GM19035 (cell line): ENCODE data around the gene CYS1.
A peak's percentile ranks its signal among the peaks of the same experiment; 100 is the strongest.
"Not testable (repeated sequence)": the region's sequence is repeated elsewhere in the genome, so short reads cannot be mapped to it uniquely, and the experiment has no call there.

Experiments
- ATAC-seq: cut with Tn5 transposase; IDR thresholded peaks from one replicate; pipeline ENCODE4 v1.9.1; 2021; ENCODE audit not compliant: unreplicated experiment

Gene CYS1

DNA sequence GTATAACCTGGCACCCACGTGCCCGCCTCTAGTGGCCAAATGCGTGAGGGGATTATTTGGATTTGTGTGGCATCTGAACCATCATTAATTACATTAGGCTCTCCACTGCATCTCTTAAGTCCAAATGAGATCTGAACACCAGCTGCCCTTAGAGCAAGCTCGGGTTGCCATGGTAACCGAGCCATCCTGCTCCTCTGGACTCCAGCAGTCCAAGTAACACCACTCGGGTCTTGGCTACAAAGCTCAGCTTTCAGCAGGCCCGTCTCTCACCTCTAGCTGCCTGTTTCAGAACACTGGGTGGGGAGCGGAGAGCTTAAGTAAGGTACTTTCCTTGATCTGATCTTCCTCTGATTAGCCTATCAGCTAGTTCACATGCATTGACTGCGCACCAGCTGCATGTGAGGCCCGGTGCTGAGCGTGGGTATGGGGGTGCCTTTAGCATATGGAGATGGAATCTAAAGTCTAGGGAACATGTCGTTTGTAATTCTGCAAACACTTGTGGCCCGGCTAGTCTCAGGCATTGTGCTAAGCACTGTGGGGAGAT is 14.1 kb upstream of the CYS1 start:
- no peak for ATAC-seq

DNA sequence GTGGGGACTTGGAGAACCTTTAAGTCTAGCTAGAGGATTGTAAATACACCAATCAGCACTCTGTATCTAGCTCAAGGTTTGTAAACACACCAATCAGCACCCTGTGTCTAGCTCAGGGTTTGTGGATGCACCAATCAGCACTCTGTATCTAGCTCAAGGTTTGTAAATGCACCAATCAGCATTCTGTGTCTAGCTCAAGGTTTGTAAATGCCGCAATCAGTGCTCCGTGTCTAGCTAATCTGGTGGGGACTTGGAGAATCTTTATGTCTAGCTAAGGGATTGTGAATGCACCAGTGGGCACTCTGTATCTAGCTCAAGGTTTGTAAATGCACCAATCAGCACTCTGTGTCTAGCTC is 11.7 kb upstream of the CYS1 start:
- ATAC-seq, result not testable (repeated sequence)

DNA sequence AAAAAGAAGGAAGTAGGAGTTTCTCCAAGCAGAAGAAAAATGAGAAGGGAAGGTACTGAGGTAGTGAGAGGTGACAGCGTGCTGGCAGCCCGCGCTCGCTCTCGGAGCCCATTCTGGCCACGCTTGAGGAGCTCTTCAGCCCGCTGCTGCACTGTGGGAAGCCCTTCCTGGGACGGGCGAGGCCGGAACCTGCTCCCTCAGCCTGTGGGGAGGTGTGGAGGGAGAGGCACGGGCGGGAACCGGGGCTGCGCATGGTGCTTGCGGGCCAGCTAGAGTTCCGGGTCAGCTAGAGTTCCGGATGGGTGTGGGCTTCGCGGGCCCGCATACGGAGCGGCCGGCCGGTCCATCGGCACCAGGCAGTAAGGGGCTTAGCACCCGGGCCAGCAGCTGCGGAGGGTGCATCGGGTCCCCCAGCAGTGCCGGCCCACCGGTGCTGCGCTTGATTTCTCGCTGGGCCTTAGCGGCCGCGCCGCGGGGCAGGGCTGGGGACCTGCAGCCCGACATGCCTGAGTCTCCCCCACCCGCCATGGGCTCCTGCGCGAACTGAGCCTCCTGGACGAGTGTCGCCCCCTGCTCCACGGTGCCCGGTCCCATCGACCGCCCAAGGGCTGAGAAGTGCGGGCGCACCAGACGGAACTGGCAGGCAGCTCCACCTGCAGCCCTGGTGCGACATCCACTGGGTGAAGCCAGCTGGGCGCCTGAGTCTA is 11.1 kb upstream of the CYS1 start:
- peak; percentile 46 for ATAC-seq

DNA sequence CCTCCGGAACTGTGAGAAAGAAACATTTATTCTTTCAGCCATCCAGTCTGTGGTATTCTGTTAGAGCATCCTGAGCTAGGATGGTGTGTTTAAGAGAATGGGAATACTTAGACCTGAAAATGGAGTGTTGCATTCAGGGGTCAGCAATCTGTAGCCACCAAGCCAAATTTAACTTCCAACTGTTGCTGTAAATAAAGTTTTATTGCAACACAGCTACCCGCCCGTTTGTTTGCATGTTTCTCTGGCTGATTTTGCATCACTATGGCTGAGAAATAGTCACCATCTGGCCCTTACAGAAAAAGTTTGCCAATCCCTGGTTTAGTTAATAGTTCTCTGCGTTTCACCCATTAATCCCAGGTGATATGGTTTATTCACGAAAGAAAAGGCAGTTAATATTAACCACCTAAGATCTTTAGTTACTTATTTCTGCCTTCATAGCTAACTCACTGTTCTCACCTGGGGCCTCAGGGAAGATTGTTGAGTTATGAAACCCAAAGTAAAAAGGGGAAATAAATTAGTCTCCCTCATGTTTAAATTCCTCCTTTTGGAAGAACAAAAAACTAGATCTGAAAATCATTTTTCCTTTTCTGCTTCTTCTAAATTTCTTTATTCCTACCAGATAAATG is 9.5 kb upstream of the CYS1 start:
- no peak for ATAC-seq

DNA sequence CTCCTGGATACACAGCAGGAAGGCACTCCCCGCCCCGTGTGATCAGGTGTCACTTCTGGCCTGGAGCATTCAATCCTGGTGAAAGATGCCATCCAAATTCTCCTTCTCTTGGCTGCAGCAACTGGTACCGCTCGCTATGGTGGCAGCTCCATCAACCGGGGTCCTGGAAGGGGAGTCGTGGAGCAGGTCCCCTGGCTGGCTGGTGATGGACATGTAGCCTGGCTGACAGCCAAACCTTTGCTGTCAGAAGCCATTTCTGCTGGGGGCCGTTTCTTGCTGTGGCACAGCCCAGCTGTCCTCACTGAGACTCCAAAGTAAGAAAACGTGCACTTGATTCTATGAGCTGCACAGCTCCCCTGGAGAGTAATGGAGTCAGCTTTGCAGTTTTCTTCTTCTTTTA is 7.1 kb upstream of the CYS1 start:
- no peak for ATAC-seq

DNA sequence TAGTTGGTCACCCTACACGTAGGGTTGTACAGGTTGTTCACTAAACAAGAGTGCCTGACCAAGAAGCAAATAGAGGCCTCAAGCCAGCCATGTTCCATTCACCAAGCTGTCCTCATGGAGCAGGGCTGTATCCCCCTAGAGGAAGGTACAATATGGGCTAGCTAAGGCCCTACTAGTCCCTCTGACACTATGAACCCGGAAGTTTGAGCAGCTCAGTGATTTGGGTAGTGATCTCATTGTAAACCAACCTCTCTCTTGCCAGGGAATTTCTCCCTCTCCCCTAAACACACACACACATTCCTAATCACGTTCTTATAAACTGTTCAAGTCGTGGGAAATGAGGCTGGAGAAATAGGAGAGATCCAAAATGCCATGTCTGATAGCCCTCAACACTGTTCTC is 6.7 kb upstream of the CYS1 start:
- no peak for ATAC-seq

DNA sequence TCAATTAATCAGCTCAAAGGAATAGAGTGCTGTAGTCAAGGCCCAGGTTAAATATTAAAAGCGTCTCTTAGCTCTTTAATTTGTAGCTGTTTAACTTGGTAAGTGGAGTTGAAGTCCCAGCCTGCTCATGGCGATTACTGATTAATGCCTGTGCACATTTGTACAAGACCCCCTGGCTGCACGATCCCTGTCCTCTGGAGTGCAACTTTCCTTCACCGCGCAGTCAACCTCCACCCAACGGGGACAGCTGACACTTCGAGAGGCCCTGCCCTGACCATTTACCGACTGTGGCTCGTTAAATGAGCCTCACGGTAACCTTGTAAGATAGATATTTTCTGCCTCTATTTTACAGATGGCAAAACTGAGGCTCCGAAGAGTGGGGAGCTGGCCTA is 5.5 kb upstream of the CYS1 start:
- no peak for ATAC-seq

DNA sequence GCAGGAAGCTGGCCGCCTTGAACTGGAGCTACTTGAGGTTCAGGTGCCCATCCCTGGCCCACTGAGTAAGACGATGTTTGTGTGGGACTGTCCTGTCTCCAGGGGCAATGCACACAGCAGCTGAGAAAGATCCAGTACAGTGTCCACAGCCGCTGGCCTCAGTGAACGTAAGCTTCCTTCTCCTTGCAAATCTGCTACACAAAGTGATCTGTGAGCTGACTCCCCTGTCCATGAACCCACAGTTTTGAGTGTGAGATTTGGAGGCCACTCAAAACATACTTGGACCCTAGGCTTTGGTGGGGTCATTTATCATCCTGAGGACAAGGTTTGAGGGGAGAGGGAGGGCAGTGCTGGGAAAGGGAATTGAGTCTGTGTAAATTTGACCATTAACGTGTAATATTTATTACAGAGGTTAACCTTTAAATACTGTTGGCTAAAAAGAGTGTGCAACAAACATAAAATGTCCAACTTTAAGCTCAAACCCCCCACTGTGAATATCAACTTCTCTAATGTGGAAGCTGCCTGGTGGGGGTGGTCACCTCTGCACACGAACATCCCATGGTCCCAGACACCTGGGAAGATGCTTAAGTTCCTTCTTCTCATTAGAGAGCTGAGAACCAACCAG is 4.9 kb upstream of the CYS1 start:
- ATAC-seq, result no peak

DNA sequence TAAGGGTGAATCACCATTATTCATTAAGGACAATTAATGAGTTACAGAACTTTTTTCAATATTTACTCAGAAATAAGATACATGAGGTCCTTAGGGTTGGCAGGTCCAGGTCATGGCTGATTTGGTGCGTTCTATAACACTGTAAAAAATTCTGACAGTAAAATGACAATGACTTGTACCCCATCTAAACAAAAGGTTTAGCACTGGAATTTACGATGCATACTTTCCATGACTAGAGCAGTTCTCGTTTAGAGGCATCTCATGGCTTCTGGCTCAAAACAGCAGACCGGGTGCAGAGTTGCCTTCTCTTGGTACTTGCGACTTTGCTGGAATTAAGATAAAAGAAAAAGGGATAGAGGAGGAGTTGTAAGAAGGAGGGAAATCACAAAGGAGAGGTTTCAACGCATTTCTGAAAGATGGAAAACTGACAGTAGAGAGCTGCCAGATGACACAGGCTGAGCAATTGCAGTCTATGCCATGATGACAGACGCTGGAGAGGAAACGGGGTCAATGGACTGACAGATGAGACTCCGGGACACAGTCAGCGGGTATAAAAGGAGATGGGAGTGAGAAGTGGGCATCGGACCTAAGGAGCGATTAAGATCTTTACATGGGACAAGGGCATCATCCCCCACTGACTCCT is 4.1 kb upstream of the CYS1 start:
- ATAC-seq, result no peak

DNA sequence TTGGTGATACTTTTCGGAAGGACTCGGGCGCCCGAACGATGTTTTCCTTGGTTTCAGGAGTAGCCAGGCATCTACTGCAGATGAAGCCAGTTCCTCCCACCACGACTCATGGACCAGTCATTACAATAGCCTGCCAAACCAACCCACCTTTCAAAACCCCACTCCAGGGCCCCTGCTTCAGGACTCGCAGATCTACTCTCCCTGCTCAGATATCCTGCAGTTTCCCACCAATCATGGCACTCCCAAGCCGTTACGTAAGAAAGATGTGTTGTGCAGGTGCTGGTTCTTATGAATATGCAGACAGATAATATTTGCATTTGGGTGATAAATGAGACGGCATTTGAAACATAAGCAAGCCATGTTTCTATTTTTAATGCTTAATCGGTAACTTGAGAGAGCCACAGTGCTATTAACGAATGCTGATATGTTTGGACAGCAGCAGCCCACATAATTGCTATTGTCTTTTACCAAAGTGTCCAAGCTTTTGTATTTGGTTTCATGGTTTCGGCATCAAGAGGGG is 3.5 kb upstream of the CYS1 start:
- ATAC-seq, result peak; percentile 34

DNA sequence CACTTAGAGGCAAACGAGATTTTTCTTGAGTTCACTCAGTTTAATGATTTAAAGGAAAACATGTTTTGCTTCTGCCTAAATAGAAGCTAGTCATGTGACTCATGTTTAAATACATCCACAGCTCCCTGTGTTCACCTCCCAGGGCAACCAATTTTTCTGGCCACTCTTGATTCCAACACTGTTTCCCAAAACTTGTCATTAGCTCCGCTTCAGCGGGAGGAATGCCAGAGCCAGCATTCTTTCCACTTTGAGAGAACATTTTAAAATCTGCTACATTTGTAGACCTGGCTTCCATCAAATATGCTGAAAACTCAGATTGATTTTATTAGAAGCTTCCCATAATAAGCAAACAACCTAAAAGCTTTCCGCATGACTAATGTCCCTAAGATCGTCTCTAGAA is 2.8 kb upstream of the CYS1 start:
- ATAC-seq, result no peak

DNA sequence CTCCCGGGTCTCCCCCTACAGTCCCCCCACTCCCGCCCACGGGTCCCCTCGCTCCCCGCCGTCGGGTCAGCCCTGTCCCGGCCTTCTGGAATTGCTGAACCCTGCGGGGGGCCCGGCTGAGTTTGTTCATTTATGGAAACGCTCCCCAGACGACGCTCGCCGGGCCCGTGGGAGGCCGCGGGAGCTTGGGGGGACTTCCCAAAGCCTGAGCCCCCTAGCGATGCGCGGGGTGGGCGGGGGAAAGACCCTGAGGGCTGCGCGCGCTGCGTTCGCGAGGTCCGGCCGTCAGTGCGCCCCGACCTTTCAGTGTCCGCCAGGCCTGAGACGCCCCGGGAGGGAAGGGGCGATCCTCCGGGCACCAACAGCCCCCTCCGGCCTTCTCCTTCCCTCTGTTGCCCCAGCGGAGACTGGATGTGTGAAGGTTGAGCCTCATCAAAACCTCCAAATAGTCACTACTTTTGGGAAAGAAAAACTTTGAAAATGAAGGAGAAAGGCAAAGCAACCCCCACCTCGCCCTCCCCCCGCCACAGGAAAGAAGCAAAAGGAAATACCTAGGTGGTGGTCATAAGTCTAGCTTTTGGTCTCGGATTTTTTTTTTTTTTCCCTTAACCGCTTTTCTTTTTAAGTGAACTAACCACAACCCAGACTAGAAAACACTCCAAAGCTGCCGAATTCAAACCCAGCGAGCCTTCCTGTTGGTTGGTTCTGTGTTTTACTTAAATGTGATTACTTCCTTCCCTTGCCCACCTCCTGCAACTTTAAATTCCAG is 509 bp upstream of the CYS1 start:
- ATAC-seq, result peak; percentile 22

DNA sequence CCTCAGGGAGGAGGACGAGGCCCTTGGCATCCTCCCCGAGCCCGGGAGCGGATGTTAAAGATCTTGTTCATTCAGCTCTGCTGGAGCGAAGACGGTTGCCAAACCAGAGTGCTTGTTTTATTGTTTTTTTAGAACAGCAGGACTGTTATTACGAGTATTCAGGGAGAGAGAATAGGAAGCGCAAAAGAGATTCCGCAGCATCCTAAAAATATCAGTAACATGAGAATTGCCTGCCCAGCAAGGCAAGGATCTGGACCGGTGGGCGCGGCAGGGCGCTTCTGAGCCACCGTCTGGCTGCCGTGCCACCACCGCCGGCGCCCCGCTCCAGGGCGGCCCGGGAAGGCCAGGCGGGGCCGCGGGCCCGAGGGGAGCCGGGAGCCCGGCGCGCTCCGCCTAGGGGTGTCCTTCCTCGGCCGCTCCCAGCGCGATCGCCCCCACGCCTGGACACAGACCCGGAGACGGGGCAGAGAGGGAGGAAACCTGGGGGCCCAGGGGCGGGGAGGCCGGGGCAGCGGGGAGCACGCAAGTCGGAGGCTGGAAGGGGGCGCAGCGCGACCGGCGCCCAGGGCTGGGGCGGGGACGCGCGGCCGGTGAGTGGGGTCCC is 843 bp downstream of the CYS1 start:
- ATAC-seq, result peak; percentile 27

DNA sequence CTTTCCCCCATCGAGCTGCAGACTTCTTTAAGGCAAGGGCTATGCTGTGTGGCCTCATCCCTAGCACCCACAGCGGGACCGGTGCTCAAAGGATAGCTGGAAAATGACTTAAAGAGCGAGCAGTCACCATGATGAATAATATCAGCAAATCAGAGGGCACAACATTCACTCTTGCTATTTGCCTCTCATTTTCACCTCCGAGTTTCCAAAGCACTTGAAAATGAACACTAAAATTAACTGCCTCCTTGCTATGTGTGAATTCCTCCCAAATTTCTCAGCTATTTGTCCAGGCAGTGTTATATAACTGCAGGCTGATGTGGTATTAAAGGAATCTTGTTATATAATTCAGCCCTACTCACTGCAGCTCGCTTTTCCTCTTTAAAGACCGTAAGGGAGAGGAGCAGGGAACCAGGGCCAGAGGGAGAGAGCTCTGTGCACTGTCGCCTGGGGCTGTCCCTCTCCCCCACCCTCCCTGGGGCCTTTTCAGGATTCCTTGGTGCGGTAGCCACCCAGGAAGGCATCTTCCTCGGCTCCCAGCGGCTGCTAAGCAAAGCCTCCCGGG is 1.4 kb downstream of the CYS1 start:
- ATAC-seq, result no peak

DNA sequence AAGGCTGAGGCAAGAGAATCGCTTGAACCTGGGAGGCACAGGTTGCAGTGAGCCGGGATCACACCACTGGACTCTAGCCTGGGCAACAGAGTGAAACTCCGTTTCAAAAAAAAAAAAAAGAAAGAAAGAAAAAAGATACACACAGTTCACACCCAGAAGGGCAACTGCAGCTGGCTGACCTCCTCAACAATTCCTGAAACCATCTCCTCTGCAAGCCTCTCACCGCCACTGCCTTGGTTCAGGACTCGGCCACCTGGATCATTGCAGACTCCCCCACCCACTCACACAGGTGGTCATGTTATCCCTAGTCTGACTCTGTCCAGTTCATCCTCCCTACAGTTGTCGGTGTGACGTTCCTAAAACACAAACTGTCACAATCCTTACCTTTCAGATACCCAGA is 2.2 kb downstream of the CYS1 start:
- no peak for ATAC-seq

DNA sequence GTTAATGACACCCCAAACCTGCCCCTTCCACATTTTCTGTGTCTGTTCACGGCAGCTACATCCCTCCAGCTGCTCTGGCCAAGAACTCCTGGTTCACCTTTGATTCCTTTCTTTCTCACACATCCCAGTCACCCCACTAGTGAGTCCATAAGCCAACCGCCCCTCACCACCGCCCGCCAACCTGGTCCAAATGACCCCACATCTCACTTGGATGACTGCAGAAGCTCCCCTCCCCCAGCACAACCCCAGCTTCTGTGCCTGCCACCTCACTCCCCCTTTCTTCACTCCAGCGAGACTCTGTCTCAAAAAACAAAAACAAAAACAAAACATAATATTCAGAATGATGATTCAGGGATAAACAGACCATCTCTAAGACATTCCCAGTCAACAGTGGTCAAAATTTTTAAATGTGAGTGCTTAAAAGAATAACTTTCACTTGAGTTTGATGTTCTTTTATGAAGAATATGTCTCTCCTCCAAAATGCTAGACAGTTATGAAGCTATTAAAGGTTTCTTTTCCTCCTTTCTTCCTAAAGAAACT is 3.2 kb downstream of the CYS1 start:
- ATAC-seq, result no peak

DNA sequence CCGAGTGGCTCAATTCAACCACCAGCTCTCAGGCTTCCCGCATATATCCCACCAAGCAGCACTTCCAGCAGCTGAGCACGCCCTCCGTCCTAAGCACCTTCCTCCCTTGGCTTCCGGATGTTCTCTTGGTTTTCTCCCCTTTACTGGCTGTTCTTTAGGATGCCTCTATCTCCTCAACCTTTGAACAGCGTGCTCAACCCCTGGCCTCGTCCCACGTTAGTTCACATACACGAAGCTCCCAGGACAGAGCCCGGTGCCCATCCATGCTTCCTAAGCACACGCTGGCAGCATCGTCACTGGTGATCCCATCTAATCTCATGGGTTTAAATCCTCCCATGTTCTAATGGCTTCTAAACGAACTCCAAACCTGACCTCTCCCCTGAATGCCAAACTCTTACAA is 3.7 kb downstream of the CYS1 start:
- ATAC-seq, result no peak

DNA sequence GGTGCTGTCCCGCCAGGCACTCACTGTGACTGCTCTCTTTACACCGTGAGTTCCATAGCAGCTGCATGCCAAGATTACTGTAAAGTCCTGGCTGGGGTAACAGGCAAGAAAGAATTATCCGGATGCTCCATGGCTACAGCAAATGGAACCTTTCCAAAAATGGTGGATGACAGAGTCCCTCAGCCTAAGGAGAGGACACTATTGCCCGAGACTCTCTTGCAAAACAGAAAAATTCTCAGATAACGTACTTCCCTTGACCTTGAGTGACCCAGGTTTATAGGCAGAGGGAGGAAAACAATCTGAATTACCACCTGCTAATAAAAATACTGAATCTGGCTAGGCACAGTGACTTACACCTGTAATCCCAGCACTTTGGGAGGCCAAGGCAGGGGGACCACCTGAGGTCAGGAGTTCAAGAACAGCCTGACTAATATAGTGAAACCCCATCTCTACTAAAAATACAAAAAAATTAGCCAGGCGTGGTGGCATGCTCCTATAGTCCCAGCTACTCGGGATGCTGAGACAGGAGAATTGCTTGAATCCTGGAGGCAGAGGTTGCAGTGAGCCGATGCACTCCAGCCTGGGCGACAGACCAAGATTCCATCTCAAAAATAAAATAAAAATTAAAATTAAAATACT is 4.5 kb downstream of the CYS1 start:
- no peak for ATAC-seq

DNA sequence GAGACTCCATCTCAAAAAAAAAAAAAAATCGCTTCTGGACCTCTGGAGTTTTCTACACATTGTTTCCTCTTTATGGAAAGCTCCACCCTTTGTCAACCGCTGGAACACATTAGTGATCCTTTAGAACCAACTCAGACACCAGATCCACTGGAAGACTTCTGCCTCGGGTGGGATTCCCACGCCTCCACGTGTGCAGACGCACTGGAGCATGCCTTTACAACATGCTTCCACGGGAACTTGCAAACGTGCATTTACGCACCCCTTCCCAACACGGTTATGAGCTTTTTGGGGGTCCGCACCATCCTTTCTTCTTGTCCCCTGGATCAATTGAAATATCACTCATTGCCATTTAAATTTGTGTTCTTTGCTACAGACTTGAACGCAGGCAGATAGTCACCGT is 5.1 kb downstream of the CYS1 start:
- no peak for ATAC-seq
